Measurements from ENCODE around the gene RCN2.

DNA sequence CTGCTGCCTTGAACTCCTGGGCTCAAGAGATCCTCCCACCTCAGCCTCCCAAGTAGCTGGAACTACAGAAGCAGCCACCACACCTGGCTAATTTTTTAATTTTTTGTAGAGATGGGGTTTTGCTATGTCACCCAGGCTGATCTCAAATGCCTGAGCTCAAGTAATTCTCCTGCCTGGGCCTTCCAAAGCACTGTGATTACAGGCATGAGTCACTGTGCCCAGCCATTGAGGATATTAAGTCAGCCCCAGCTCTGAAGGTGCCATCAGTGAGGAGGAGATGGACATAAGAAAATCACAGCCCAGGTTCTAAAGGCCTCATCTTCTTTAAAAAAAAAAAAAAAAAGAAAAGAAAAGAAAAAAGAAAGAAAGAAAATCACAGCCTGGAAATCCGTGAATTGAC is 36.8 kb downstream of the RCN2 start:
- TF ChIP-seq RAD21 (IDR thresholded peaks at IDR 0.05 in 1 of 2, conservative IDR thresholded peaks at IDR 0.05 in 1 of 2; ENCODE audit: low read depth in 2 of 2, low read length in 2 of 2), result no peak
- TF ChIP-seq POLR2A (IDR thresholded peaks at IDR 0.05; ENCODE audit: control extremely low read depth in 1 of 2, low read depth in 2 of 2, low read length in 2 of 2), result no peak
- TF ChIP-seq, protein P1, sequence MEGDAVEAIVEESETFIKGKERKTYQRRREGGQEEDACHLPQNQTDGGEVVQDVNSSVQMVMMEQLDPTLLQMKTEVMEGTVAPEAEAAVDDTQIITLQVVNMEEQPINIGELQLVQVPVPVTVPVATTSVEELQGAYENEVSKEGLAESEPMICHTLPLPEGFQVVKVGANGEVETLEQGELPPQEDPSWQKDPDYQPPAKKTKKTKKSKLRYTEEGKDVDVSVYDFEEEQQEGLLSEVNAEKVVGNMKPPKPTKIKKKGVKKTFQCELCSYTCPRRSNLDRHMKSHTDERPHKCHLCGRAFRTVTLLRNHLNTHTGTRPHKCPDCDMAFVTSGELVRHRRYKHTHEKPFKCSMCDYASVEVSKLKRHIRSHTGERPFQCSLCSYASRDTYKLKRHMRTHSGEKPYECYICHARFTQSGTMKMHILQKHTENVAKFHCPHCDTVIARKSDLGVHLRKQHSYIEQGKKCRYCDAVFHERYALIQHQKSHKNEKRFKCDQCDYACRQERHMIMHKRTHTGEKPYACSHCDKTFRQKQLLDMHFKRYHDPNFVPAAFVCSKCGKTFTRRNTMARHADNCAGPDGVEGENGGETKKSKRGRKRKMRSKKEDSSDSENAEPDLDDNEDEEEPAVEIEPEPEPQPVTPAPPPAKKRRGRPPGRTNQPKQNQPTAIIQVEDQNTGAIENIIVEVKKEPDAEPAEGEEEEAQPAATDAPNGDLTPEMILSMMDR (IDR thresholded peaks at IDR 0.05; ENCODE audit: control extremely low read depth in 1 of 3, insufficient read depth in 1 of 3, low read depth in 1 of 3, low read length in 3 of 3), result no peak
- TF ChIP-seq RNF2 (IDR thresholded peaks at IDR 0.05; ENCODE audit: borderline replicate concordance, low read depth, low read length, missing control alignments, poor library complexity, severe bottlenecking), result no peak
- no peak for TF ChIP-seq EZH2 (IDR thresholded peaks at IDR 0.05; ENCODE audit: low read depth, low read length, severe bottlenecking)
- no peak for TF ChIP-seq CEBPB (IDR thresholded peaks at IDR 0.05; ENCODE audit: low read depth, low read length)
- TF ChIP-seq RXRA (IDR thresholded peaks at IDR 0.05; ENCODE audit: insufficient read depth, low read depth, low read length), result no peak
- no peak for TF ChIP-seq SP1 (IDR thresholded peaks at IDR 0.05; ENCODE audit: low read depth, low read length)
- TF ChIP-seq CHD2 (IDR thresholded peaks at IDR 0.05; ENCODE audit: low read length), result no peak
- TF ChIP-seq, protein P2, sequence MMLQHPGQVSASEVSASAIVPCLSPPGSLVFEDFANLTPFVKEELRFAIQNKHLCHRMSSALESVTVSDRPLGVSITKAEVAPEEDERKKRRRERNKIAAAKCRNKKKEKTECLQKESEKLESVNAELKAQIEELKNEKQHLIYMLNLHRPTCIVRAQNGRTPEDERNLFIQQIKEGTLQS (IDR thresholded peaks at IDR 0.05; ENCODE audit: insufficient read depth, low read depth, low read length), result no peak
- no peak for TF ChIP-seq SUZ12 (IDR thresholded peaks at IDR 0.05; ENCODE audit: low read length)

All from H1 (cell line).